Liver (tissue), 3 donors: ENCODE results near the gene COL4A4.

ENCODE experiments used
- SP1 ChIP-seq: IDR thresholded peaks from 2 replicates; pipeline ENCODE4 v1.6.1; 2018; ENCODE audit warnings: antibody characterized with exemption, mild to moderate bottlenecking
- TAF1 ChIP-seq: conservative IDR thresholded peaks from 2 replicates; pipeline ENCODE4 v1.6.1; 2016; ENCODE audit warnings: antibody characterized with exemption, mild to moderate bottlenecking
- TF ChIP-seq, protein P1 (sequence below): fragments of 150-350 bp; IDR thresholded peaks from 2 replicates; pipeline ENCODE4 v1.5.1; 2017; ENCODE audit warnings: improper control_type of control experiment, low read depth, low read length; ENCODE audit not compliant: missing input control
- donor health status: healthy.
- donor health status: healthy.

DNA sequence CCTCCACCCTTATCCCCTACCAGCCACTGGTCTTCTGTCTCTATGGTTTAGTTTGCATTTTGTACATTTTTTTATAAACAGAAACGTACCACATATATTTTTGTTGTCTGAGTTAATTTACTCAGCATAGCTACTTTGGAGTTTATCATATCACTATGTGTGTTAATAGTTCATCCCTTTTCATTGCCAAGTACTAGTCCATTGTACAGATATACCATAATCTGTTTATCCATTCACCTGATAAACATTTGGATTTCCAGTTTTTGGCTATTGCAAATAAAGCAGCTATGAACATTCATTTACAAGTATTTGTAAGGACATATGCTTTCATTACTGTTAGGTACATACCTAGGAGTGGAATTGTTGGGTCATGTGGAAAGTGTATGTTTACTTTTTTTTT, 204.6 kb downstream of the COL4A4 start:
- TF ChIP-seq, protein P1, sequence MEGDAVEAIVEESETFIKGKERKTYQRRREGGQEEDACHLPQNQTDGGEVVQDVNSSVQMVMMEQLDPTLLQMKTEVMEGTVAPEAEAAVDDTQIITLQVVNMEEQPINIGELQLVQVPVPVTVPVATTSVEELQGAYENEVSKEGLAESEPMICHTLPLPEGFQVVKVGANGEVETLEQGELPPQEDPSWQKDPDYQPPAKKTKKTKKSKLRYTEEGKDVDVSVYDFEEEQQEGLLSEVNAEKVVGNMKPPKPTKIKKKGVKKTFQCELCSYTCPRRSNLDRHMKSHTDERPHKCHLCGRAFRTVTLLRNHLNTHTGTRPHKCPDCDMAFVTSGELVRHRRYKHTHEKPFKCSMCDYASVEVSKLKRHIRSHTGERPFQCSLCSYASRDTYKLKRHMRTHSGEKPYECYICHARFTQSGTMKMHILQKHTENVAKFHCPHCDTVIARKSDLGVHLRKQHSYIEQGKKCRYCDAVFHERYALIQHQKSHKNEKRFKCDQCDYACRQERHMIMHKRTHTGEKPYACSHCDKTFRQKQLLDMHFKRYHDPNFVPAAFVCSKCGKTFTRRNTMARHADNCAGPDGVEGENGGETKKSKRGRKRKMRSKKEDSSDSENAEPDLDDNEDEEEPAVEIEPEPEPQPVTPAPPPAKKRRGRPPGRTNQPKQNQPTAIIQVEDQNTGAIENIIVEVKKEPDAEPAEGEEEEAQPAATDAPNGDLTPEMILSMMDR: no peak
- TF ChIP-seq SP1: no peak
- TF ChIP-seq TAF1: no peak
